Stimulated activated CD4-positive, alpha-beta T cell treated with anti-CD3 and anti-CD28 coated beads, TNF-alpha, amount 100 ng/mL, for 4 hours (primary cell): Measurements from ENCODE around the gene SH3RF3.

Experiments used
- DNase-seq, 3 experiments: peaks; one replicate each; pipeline ENCODE4 v3.0.0-alpha.2; 2020; ENCODE audit warnings: low read depth in 3 of 3

Gene SH3RF3

DNA sequence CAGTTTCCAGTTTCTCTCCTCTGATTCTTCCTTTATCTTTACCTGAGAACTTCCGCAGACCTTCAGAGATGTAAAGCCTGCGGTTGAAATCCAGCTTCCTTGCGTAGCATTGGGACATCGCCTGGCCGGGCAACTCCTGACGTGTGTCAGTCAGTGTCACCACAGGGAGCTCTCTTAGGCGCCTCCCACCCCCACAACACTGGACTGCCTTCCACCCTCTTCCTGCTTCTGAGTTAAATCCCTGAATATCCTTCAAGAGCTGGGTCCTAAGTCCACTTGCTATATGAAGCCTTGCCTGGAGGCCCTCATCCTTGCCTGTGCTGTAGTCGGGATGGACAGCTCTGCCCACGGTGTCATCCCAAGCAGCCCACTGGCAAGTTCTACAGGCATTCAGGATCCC lies 305.3 kb downstream of the SH3RF3 start:
- DNase-seq = no peak

DNA sequence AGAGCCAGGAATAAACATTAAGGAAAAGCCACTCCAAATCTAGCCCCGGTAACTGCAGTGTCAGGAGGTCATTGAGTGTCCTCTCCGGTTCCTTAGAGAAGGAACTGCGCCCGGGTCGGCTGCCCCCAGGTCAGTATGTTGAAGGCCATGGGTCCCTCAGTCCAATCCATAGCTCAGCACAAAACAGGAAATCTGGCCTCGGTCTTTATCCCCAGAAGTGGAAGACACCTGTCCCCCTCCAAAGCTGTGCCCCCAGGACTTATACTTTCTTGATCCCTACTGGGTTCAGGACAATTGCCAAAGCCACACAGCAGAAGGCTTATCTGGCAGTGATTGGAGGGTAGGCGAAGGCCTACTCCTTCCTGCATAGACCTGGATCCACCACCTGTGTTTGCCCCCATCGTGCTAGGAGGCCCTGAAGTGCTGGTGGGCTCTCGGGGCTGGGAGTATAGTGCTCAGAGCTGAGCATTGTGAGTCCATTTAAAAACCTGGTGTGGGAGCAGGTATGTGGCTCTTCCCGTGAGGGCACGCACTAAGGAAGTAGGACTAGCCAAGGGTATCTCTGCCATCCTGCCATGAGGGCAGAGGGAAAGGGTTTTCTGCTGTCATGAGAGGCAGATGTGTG lies 306.2 kb downstream of the SH3RF3 start:
- DNase-seq = no peak

DNA sequence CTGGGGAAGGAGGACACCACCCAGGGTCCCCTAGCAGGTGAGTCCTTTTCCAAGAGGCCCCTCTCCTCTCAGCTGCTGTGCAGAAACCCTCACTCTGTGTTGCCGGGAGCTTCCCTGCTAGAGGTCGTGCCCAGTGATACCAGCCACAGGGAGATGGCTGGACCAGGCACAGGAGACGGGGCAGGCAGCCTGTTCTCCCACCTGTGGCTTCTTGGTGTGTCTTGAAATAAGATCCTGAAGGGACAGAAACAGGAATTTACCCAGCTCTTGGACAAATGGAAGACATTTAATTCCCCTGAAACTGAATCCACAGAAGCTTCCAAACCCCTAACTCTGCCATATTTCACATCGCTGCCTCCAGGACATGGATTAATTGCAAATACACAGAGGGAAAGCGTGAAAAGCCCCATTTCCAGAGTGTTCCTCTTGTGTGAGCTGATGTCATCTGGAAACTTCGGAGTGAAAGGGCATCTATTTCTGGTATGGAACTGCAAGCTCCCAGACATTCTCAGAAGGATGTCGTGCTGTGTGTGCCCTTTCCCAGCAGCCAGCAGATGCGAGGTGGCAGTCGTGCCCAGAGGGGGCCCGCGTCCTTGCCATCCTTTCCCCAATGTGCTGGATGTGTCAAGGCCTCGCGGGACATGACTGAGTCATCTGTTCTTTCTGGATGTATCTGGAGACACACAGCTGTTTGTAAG lies 307.0 kb downstream of the SH3RF3 start:
- no peak for DNase-seq

DNA sequence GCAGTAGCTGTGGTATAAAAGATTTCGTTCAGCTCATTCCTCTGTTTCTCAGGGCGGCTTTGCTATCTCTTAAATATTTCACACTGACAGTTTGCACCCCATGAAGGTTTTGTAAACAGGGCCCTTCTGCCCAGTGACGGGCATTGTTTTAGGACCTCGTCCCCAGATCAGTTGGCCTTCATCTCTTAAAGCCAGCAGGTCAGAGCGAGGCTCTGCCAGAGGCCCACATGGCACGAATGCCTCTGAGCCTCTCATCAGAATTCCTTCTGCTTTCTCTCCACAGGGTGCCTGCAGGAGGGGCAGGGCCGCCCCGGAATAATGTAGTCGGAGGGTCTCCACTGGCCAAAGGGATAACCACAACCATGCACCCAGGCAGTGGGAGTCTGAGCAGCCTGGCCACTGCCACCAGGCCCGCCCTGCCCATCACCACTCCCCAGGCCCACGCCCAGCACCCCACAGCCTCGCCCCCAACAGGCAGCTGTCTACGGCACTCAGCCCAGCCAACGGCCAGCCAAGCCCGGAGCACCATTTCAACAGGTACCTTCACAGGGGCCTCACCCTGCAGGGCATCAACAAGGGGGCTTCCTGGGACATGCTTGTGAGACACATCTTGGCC lies 307.7 kb downstream of the SH3RF3 start:
- no peak for DNase-seq

DNA sequence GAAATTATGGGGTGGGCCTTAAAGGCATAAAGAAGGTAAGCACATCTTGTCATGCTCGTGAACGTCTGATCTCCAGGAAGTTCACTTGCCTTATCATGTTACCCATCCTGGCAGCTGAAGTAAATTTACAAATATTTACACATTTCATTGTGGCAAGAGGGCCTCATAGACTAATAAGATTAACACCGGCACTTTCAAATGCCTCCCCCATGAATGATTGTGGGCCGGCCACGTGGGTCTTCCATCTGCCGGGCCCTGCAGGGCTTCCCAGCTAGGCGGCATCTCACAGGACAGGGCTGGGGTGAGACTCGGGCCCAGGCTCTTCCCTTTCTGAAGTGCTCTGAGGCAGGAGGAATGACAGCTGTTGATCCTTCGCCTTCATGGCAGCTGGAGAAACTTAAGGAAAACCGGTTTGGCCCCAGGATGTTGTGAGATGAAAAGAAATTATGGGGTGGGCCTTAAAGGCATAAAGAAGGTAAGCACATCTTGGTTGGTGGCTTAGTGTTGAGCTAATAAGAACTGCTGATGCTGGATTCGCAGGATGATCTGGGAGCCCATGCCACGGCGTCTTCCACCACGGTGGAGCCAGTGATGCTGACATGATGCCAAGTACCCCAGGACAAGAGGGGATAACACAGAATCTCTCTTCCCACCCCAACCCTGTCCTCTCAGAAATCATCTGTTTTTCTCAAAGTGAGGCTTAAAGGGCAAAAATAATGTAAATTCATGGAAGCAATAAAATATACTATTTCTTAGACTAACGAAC lies 308.5 kb downstream of the SH3RF3 start:
- no peak for DNase-seq

DNA sequence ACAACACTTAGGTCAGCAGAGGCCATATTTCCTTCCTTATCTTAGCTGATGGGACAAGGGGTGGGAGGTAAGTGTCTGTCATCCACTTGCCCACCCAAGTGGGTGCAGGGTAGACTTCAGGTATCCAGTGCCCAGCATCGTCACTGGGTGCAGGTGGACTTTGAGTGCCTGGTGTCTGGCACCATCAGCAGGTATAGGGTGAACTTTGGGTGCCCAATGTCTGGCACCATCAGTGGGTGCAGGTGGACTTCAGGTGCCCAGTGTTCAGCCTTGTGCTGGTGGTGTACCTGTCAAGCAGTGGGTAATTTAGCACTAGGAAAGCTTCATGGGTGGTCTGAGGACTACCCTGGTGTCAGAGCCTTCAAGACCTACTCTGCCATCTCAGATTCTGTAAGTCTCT lies 309.1 kb downstream of the SH3RF3 start:
- DNase-seq = no peak

DNA sequence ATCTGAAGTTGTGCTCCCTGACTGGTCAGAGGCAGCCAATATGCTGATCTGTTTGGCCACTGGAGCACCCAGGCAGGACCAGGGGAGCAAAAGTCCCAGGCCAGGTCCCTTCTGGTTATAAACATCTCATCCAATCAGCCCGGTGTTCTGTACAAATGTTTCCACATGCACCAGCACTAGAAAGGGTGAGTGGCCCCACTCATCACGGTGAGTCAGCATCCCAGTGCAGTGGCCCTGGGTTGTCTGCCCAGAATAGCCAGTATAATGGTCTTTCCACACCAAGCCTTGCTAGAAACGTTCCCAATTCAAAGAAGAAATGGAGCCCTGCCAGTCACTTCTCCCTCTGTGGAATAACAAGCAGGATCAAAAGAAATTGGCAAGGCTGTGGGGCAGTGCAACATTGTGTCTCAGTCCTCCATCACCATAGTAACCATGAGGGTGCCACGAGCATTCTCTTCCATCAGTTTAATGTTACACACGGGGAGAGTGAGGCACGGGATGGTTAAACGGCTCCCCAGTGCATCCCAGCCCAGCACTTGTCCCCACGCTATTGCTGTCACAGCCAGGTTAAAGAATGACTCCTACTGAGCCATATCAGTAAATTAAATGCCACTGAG lies 309.9 kb downstream of the SH3RF3 start:
- DNase-seq = no peak

DNA sequence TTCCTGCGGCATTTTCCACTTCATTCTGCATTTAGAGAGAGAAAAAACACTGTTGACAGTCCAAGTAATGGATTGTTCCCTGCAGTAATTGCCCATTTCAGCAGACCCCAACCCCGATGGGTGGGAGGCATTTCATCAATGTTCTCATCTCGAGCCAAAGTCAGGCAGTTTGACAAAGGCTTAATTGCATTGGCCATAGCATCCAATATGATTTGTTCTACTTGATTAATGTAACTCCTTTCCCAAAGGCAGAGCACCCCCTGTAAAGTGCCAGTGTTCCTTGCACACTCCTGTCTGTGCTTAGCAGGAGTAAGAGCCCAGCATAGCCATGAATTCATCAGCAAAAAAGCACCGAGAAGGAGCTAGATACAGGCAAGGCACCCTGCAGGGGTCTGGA lies 310.4 kb downstream of the SH3RF3 start:
- no peak for DNase-seq

DNA sequence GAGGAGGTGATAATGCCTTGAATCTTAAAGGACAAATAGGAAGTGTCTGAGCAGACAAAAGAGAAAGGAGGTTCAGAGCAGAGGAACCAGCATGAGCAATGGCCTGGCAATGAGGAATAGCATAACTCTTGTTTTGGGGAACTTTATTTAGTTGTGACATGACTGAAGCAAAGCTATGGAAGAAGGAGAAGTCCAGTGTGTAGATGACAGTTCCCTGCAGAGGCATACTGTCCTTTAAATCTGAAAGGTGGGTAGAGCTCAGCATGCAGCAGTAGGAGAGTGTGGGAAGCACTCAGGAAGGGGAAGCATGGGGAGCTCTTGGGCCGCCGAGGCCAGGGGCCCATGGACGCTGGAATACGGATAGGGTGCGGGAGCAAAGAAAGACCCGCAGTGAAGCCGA lies 311.0 kb downstream of the SH3RF3 start:
- no peak for DNase-seq

DNA sequence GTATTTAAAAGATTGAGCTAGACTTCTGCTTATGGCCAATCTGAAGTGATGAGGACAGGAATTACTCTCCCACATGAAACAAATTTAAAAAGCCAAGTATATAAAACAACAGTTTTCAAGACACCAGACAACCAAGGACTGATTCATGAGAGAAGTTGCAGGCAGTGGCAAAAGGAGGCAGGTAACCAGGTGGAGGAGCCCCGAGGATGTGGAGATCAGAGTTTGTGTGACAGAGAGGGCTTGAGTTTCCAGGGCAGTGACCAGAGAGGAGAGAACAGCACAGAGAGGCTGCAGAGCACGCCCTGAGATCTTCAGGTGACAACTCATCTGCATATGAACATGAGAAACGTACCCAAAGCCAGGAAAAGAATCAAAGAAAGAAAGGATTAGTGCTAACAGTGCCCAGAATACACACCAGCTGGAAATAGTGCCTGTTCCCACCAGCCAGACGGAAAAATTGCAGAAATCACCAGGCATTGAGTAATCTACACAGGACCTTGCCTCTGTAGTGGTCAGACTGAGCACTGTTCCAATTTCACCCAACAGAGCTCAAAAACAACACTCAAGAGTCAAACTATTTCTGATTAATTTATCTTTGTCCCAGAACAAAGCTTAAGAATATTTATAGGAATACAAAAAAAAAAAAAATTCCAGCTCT lies 311.6 kb downstream of the SH3RF3 start:
- DNase-seq = no peak

DNA sequence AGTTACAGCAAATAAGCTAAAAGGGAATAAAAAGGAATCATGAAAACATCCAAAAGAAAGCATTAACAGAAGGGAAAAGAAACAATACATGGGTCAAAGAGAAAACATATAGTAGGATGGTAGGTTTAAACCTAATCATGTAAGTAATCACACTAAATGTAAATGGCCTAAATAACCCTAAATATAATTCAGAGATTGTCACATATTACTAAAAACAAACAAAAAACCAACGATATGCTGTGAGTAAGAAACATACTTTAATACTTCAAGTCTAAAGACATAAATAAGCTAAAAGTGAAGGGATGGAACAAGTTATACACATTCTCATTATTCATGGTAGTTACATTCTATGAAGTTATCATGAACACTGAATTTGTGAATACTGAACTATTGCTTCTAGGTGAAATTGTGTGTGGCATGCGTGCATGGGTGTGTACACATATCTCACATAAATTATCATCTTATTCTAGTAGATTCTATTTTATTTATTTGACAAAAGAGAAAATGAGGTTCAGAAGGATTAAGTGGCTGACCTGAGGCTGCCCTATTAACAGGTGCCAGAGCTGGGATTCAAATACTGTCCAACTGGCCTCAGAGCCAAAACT lies 313.8 kb downstream of the SH3RF3 start:
- no peak for DNase-seq

DNA sequence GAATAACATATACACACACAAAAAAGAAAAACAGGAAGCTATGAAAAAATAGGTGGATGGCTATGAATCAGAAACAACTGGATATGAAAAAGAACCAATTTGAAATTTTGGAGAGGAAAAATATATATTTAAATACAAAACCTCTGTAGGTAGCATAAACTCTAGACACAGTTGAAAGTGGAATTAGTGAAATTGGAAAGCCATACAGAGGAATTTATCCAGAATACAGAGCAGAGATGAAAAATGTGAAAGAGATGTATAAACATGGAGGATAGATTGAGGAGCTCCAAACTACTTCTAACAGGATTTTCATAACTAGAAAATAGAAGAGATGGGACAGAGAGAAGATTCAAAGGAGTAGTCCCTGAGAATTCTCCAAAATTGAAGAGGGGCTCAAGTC lies 315.9 kb downstream of the SH3RF3 start:
- DNase-seq = no peak

DNA sequence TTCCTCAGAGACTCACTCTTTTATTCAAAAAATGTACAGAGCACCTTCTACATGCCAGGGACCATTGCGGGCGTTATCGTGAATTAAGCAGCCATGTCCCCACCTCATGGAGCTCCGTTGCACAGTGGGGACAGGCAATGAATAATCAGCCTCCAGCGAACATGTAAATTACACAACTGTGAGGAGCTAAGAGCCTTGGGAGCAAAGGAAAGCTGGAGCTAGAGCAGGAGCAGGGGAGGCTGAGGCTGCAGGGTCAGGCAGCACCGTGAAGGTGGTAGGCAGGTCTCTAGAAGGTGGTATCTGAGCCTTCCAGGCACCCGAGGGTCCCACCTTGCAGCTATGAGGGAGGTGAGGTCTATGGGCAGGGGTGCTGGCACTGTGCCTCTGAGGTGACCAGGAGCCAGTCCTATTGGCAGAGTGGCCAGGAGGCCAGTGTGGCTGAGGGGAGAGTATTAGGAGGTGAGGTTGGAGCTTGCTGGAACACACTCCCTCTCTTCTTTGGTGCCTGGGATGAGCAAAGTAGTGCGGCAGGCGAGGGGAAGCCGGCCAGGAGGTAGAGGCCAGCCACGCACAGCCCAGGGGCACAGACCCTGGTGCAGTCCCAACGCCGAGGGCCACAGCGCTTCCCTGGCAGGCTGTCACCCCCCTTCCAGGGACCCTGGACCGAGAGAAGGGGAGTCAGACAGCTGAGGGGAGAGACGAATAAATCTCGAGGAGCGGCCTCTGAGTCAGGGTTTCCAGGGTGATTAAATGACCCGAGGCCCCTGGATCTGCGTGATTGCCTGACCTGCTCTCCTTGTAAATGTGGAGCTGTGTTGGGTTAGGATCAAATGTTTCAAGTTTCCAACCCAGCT lies 317.5 kb downstream of the SH3RF3 start:
- no peak for DNase-seq

DNA sequence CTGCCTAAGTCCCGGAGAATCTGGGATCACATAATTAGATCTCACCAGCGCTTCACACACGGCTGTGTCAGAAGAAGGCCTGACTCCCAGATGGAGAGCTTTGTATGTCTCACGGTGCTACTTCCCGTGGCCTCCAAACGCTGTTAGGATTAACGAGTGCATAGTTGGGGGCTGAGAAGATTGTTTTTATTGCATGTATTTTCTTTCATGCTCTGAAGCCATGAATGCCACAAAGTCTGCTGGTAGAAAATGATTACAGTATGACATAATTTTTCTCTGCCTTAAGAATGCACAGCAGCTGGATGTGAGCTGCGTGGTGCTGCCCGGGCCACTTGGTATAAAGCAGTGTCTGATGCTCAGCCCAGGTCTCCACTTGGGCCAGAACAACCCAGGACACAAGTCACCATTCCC lies 318.3 kb downstream of the SH3RF3 start:
- DNase-seq = no peak

DNA sequence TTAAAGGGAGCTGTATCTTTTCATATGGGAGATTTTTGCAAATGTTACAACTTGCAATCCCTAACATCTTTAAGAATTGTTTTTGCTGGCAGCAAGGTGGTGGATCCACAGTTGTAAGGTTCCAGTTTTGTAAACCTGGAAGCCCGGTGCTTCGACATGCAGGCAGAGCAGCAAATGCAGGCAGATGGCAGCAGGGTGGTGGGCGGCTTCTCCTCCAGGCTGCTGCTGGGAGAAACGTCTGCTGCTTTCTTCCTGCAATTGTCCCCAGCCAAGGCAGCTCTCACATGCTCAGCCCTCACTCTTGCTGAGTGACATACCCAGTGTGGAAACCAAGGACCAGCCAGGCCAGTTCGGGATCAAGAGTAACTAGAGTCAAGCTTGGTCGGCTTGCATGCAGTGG lies 318.8 kb downstream of the SH3RF3 start:
- DNase-seq = no peak

DNA sequence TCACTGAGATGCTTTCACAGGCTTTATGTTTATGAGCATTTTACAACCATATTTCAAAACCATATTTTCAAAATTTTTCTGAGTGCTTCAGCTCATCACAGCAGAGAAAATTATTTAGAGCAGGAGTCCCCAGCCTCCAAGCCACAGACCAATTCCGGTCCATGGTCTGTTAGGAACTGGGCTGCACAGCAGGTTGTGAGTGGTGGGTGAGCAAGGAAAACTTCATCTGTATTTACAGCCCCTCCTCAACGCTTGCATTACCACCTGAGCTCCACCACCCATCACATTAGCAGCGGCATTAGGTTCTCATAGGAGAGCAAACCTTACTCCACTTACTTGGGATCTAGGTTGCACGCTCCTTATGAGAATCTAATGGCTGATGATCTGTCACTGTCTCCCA lies 319.2 kb downstream of the SH3RF3 start:
- DNase-seq = no peak

DNA sequence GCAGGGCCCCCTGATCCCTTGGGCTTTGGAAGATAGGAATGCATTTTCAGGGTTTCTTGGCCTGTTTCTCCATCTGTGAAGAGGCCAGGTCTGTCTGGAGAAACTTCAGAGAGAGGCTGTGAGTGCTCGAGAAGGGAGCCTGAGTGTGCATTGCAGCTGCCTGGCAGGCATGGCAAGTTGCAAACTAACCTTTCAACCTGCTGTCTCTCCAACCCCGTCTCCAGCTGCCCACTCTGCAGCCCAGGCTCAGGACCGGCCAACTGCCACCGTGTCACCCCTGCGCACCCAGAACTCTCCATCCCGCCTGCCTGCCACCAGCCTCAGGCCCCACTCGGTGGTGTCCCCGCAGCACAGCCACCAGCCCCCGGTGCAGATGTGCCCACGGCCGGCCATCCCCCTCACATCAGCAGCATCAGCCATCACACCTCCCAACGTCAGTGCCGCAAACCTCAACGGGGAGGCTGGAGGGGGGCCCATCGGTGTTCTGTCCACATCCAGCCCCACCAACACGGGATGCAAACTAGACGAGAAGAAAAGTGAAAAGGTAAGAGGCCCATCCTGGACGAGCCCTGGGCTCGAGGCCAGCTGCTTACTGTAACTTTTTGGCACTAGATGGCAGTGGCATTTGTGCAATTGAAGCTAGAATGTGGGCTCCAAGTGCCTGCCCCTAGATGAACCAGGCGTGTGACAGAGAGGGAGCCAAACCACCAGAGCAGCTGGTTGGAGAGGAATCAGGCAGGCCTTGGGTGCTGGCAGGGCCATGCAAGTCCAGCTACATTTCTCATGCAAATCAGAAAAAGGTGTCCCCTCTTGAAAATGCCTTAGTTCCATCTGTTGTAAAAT lies 320.2 kb downstream of the SH3RF3 start:
- no peak for DNase-seq

DNA sequence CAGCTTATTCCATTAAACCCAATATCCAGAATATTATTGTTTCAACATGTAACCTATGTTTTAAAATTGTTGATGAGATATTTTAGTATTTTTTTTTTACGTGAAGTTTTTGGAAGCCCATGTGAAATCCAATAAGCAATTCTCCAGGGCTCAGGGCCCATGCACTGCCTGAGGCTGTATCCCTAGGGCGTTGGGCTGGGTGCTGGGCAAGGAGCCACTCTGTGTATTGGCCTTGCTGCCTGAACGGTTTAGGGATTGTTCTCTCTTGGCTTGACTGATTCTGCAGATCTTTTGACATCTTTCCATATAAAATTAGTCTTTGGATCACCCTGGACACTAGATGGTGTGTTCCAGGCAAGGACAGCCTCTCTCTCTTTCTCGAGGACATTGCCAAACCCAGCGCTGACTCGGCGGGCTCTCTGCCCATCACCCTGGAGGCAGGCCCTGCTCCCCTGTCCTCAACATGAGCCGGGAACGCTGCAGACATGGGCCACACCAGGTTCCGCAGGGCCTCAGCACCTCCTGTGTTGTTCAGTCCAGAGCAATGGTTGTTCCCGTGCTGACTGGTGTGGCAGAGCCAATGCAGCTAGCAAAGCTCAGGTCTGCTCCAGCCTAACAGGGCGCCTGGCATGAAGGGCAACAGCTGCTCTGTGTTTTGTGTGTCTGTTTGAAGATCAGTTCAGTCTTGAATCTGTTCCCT lies 321.7 kb downstream of the SH3RF3 start:
- DNase-seq = no peak

DNA sequence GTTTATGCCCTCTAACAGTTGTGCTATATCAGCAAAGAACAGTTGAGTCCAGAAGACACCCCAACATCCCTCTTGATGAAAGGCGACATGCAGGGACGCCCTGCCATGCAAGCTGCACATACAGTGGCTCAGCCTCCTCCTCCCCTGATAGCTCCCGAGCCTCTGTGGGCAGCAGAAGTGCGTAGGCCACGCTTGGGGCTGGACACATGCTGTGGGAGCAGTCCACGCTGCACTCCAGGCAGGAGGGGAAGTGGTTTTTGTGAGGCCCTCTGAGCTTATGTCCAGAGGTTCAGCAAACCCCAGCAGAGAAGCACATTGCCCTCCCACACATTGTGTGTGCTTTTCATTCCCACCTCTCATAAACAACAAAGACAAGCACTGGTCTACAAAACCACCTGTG lies 322.7 kb downstream of the SH3RF3 start:
- no peak for DNase-seq
